Stimulated activated naive CD8-positive, alpha-beta T cell treated with anti-CD3 and anti-CD28 coated beads, Interleukin-15, Interleukin-2, amounts not matched to agents 100 U/mL and 50 U/mL, for 24 hours (primary cell): Measurements from ENCODE around the gene USP12.
A peak's percentile ranks its signal among the peaks of the same experiment; 100 is the strongest.

Experiments
- ATAC-seq: fragments of 150-1000 bp; cut with Tn5 transposase; one replicate; pipeline ENCODE4 v1.10.0; 2021
- DNase-seq: peaks from one replicate; pipeline ENCODE4 v3.0.0; 2021

The USP12 gene

GRCh38 chr13:27035892-27036235 is 135.7 kb downstream of the USP12 start:
- ATAC-seq (no peak), DNase-seq (no peak)

DNA sequence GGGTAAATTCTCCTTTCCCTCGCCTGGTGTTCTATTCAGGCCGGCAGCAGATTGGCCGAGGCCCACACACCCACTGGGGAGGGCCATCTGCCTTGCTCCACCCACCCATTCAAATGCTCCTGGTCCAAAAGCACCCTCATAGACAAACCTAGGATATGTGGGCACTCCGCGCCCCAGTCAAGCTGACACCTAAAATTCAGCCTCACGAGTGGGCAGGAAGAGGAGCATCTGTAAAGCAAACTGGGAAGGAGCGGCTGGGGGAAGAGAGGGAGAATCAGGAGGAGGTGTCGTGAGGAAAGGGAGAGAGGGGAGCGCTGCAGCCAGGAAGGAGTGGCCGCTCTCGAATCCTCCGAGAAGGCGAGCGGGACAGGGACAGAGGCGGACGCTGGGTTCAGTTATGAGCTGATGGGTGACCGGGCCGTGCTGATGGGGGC is 136.9 kb downstream of the USP12 start:
- DNase-seq (no peak), ATAC-seq (no peak)

DNA sequence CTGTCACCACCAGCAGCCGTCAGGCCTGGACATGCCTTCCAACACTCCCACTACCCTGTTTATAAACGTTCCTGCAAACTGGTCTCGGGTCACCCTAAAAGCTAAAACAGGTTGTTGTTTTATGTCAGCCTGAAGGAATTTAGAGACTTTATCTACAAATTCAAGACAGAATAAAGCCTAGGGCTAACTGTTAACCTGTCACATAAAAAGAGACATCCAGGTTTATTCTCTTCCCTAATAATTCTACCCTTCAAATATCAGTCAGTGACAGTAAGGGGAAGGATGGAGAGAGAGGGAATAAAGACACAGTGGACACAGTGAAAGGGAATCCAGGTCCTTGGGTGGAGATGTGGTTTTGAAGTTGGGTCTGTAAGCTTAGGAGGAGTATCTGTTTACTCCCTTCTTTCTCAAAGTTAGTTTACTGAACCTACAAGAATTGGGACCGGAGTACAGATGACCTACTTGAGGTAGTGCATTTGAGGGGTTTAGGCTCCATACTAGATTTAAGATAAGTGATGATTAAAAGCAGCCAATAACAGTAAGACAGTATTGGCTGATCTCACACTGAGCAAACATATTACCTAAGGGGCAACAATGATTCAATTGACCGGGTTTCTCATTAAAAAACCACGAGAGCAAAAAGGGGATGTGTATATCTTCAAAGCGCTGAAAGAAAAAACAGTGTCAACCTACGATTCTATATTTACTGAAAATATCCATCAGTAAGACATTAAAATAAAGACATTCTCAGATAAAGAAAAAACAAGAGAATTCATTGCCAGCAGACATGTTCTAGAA is 142.7 kb downstream of the USP12 start:
- DNase-seq (no peak), ATAC-seq (no peak)

- no peak for DNase-seq
These were observed 144.4 kb downstream of the USP12 start for GRCh38 chr13:27027086-27027667.

GRCh38 chr13:27026396-27026795 is 145.2 kb downstream of the USP12 start:
- no peak for ATAC-seq
- no peak for DNase-seq

More at GRCh38 chr13:27027086-27027667, 144.4 kb downstream of the USP12 start:
- ATAC-seq, result no peak

GRCh38 chr13:27024776-27025492 is 146.7 kb downstream of the USP12 start:
- DNase-seq (no peak), ATAC-seq (no peak)

GRCh38 chr13:27024074-27024461 is 147.5 kb downstream of the USP12 start:
- DNase-seq (no peak), ATAC-seq (no peak)

DNA sequence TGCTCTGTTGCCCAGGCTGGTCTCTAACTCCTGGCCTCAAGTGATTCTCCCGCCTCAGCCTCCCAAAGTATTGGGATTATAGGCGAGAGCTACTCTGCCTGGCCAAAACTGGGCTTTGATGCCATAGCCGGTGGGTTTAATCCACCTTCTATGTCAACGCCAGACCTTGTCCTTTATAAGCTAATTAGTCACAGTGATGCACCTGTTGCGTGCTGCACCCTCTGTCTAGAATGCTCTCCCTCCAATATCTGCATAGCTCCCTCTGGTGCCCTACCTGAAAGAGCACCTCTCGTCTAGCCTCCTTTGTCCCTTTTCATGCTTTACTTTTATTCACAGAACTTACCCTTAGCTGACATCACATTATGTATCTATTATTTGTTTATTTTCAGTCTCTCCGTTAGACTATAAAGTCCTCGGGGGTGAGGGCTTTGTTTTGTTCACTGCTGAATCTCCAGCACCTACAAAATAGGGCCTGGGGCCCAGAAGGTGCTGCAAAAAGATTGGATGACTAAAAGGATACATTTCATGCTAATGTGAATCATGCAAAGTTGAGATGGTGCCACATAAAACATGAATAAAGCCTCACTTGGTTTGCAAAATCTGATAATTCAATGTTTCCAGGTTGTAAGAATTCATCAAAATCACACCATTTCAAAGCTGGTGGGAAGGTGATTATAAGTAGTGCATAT is 148.1 kb downstream of the USP12 start:
- ATAC-seq, result no peak
- no peak for DNase-seq

- ATAC-seq (peak; percentile 55), DNase-seq (no peak)
These were observed 148.9 kb downstream of the USP12 start for GRCh38 chr13:27022571-27023311.

GRCh38 chr13:27020415-27020814 is 151.2 kb downstream of the USP12 start:
- ATAC-seq (no peak), DNase-seq (no peak)

GRCh38 chr13:27018882-27019281 is 152.7 kb downstream of the USP12 start:
- no peak for DNase-seq
- no peak for ATAC-seq

- ATAC-seq, result no peak
- no peak for DNase-seq
These were observed 153.2 kb downstream of the USP12 start for GRCh38 chr13:27018344-27018861.

- ATAC-seq, result no peak
- DNase-seq, result no peak
These were observed 154.7 kb downstream of the USP12 start for GRCh38 chr13:27016875-27017274.
